ENCODE data around the gene ZNF407.

ZNF407 gene

GRCh38 chr18:75010689-75011088, 413.0 kb downstream of the ZNF407 start:
- no peak for DNase-seq (ENCODE audit: low read depth in 2 of 2)

GRCh38 chr18:75016025-75016717, 418.5 kb downstream of the ZNF407 start:
- no peak for DNase-seq (ENCODE audit: low read depth in 2 of 2)

- no peak for DNase-seq (ENCODE audit: low read depth in 2 of 2)
These were observed 425.8 kb downstream of the ZNF407 start for GRCh38 chr18:75023473-75023872.

GRCh38 chr18:75024871-75025270, 427.2 kb downstream of the ZNF407 start:
- DNase-seq (ENCODE audit: low read depth in 2 of 2), result no peak

GRCh38 chr18:75025573-75025972, 427.9 kb downstream of the ZNF407 start:
- no peak for DNase-seq (ENCODE audit: low read depth in 2 of 2)

GRCh38 chr18:75029481-75029880, 431.8 kb downstream of the ZNF407 start:
- no peak for DNase-seq (ENCODE audit: low read depth in 2 of 2)

- no peak for DNase-seq (ENCODE audit: low read depth in 2 of 2)
These were observed 434.1 kb downstream of the ZNF407 start for GRCh38 chr18:75031717-75032317.

- no peak for DNase-seq (ENCODE audit: low read depth in 2 of 2)
These were observed 435.8 kb downstream of the ZNF407 start for GRCh38 chr18:75033516-75033915.

- DNase-seq (ENCODE audit: low read depth in 2 of 2), result no peak
These were observed 437.3 kb downstream of the ZNF407 start for GRCh38 chr18:75034937-75035336.

- no peak for DNase-seq (ENCODE audit: low read depth in 2 of 2)
These were observed 438.3 kb downstream of the ZNF407 start for GRCh38 chr18:75035928-75036327.

- DNase-seq (ENCODE audit: low read depth in 2 of 2), result no peak
These were observed 439.4 kb downstream of the ZNF407 start for GRCh38 chr18:75036917-75037688.

GRCh38 chr18:75037689-75037955, 440.0 kb downstream of the ZNF407 start:
- DNase-seq (ENCODE audit: low read depth in 2 of 2), result no peak

GRCh38 chr18:75041586-75041985, 443.9 kb downstream of the ZNF407 start:
- no peak for DNase-seq (ENCODE audit: low read depth in 2 of 2)

- no peak for DNase-seq (ENCODE audit: low read depth in 2 of 2)
These were observed 445.8 kb downstream of the ZNF407 start for GRCh38 chr18:75043478-75043877.

GRCh38 chr18:75044296-75044695, 446.6 kb downstream of the ZNF407 start:
- no peak for DNase-seq (ENCODE audit: low read depth in 2 of 2)

GRCh38 chr18:75044791-75045190, 447.1 kb downstream of the ZNF407 start:
- DNase-seq (ENCODE audit: low read depth in 2 of 2), result no peak

GRCh38 chr18:75045272-75045671, 447.6 kb downstream of the ZNF407 start:
- no peak for DNase-seq (ENCODE audit: low read depth in 2 of 2)

GRCh38 chr18:75047240-75047961, 449.7 kb downstream of the ZNF407 start:
- DNase-seq (ENCODE audit: low read depth in 2 of 2), result no peak

- DNase-seq (ENCODE audit: low read depth in 2 of 2), result no peak
These were observed 451.2 kb downstream of the ZNF407 start for GRCh38 chr18:75048776-75049454.

- no peak for DNase-seq (ENCODE audit: low read depth in 2 of 2)
These were observed 451.8 kb downstream of the ZNF407 start for GRCh38 chr18:75049455-75049789.

- DNase-seq (ENCODE audit: low read depth in 2 of 2), result no peak
These were observed 454.1 kb downstream of the ZNF407 start for GRCh38 chr18:75051757-75052156.

GRCh38 chr18:75052475-75052874, 454.8 kb downstream of the ZNF407 start:
- DNase-seq (ENCODE audit: low read depth in 2 of 2), result no peak

All from stimulated activated CD8-positive, alpha-beta memory T cell treated with anti-CD3 and anti-CD28 coated beads, Interleukin-2, amount 100 ng/mL, for 48 hours (primary cell).